Measurements from ENCODE around the gene KHDC1.

- TF ChIP-seq POLR2AphosphoS5 (IDR thresholded peaks at IDR 0.05; ENCODE audit: insufficient read depth in 1 of 2, low read depth in 1 of 2) (no peak), POLR2A (IDR thresholded peaks at IDR 0.05) (no peak), CTCF (IDR thresholded peaks at IDR 0.05) (no peak)
Observed at GRCh38 chr6:73225396-73225795, 37.6 kb downstream of the KHDC1 start, which contains the start of gene KHDC1L.
